CD4-positive, alpha-beta T cell (primary cell): Measurements from ENCODE around the gene ZGPAT. TPM values are rescaled to one million over a fixed set of nuclear protein-coding genes. Genes with fewer than 3 reads are reported as not detected.

Experiments
- ATAC-seq: fragments of 200-7000 bp; cut with Tn5 transposase; one replicate; pipeline ENCODE4 v1.10.0; 2022; ENCODE audit warnings: mild to moderate bottlenecking; ENCODE audit not compliant: poor library complexity
- CTCF ChIA-PET: fragments of 350-600 bp; sonication (Branson Sonifier 250); formaldehyde crosslinking; loops from one replicate; lab custom pipeline; 2021; ENCODE audit warnings: antibody characterized with exemption, inconsistent platforms; lab: Charles Lee
- POLR2A ChIA-PET: fragments of 350-600 bp; sonication (Branson Sonifier 250); formaldehyde crosslinking; loops from one replicate; lab custom pipeline; 2021; ENCODE audit warnings: antibody characterized with exemption, inconsistent platforms; lab: Charles Lee
- DNase-seq, 14 experiments: peaks; one replicate each; pipeline ENCODE4 v3.0.0-alpha.2; 2013 to 2020; ENCODE audit warnings: mixed read lengths in 2 of 14
- H3K27ac ChIP-seq, 2 donors: one replicate each; pipeline versions ENCODE4 v1.5.1 to v1.7.0; 2013; ENCODE audit warnings: low read length in 2 of 2, low read depth in 1 of 2, mild to moderate bottlenecking in 1 of 2
- H3K27me3 ChIP-seq, 2 experiments: 1 replicate in 1 of 2; 2 replicates in 1 of 2; pipeline versions ENCODE4 v1.6.1 to v1.7.0; 2013; ENCODE audit warnings: low read length in 2 of 2, control low read depth in 1 of 2, mild to moderate bottlenecking in 1 of 2, moderate library complexity in 1 of 2; ENCODE audit not compliant: insufficient read depth in 2 of 2, control insufficient read depth in 1 of 2
- H3K36me3 ChIP-seq: one replicate; pipeline ENCODE4 v1.6.1; 2013; ENCODE audit warnings: low read length, control low read depth; ENCODE audit not compliant: insufficient read depth
- H3K4me1 ChIP-seq: one replicate; pipeline ENCODE4 v1.6.1; 2013; ENCODE audit warnings: low read length, control low read depth; ENCODE audit not compliant: insufficient read depth
- H3K4me3 ChIP-seq: one replicate; pipeline ENCODE4 v1.5.1; 2013; ENCODE audit warnings: mild to moderate bottlenecking, low read length, moderate library complexity
- H3K9me3 ChIP-seq, 2 experiments: 1 replicate in 1 of 2; 2 replicates in 1 of 2; pipeline versions ENCODE4 v1.6.1 to v1.7.0; 2013; ENCODE audit warnings: low read length in 2 of 2, mild to moderate bottlenecking in 2 of 2, control low read depth in 1 of 2, moderate library complexity in 1 of 2; ENCODE audit not compliant: control insufficient read depth in 1 of 2, insufficient read depth in 1 of 2
- H3K27ac Mint-ChIP-seq: one replicate; pipeline ENCODE4 v1.8.0; 2020; ENCODE audit warnings: mixed read lengths
- H3K27me3 Mint-ChIP-seq: one replicate; pipeline ENCODE4 v1.8.0; 2021; ENCODE audit warnings: mixed read lengths
- H3K36me3 Mint-ChIP-seq: one replicate; pipeline ENCODE4 v1.8.0; 2021; ENCODE audit warnings: low read depth, mixed read lengths
- H3K4me1 Mint-ChIP-seq: one replicate; pipeline ENCODE4 v1.8.0; 2021; ENCODE audit warnings: low read depth, mixed read lengths
- H3K4me3 Mint-ChIP-seq: one replicate; pipeline ENCODE4 v1.8.0; 2020; ENCODE audit warnings: mild to moderate bottlenecking, mixed read lengths
- H3K9me3 Mint-ChIP-seq: one replicate; pipeline ENCODE4 v1.8.0; 2020; ENCODE audit warnings: mixed read lengths
- CTCF ChIP-seq: fragments of 200-600 bp; IDR thresholded peaks from one replicate; pipeline ENCODE4 v1.8.0; 2022; ENCODE audit warnings: antibody characterized with exemption, mild to moderate bottlenecking
- intact Hi-C, 2 experiments: fragments of 100-400 bp; cut with DNase I in 1 of 2; cut with micrococcal nuclease in 1 of 2; formaldehyde crosslinking; loops; one replicate each; pipeline versions ENCODE4 v1.15.1 to v1.9.0; 2023 to 2025; cut with DNase I, micrococcal nuclease
- total RNA-seq, 174 experiments: library from RNA in 2 of 174; stranded (reverse) in 2 of 174; gene quantifications; one replicate each; pipeline ENCODE4 v1.2.3 and lab custom pipeline; 2021 to 2026

Gene ZGPAT
- total RNA-seq, 2 experiments from 2014 or later, result 28.2 to 33.4 TPM

GRCh38 chr20:63685269-63686026, 22.4 kb upstream of the ZGPAT start:
- Histone ChIP-seq H3K27me3 (no peaks in the 10 kb centered on the region), H3K27ac (no peak overlapping the region), H3K4me1 (peaks cover 24% of the 10 kb centered on the region), H3K9me3 (peaks cover 0 to 4% of the 10 kb centered on the region in 2 experiments), H3K4me3 (no peak overlapping the region), H3K36me3 (no peaks in the 10 kb centered on the region)
- no peaks in the 10 kb centered on the region for H3K9me3 Mint-ChIP-seq
- no peak for TF ChIP-seq CTCF
- no peak overlapping the region for H3K27ac Mint-ChIP-seq
- CTCF ChIA-PET, result no interaction called here
- DNase-seq (no peak), ATAC-seq (no peak)
- intact Hi-C loops, result no loop called here
- no peak overlapping the region for H3K4me3 Mint-ChIP-seq
- H3K4me1 Mint-ChIP-seq, result no peaks in the 10 kb centered on the region
- no peaks in the 10 kb centered on the region for H3K27me3 Mint-ChIP-seq
- POLR2A ChIA-PET, result no interaction called here
- no peaks in the 10 kb centered on the region for H3K36me3 Mint-ChIP-seq

- Mint-ChIP-seq H3K36me3 (no peaks in the 10 kb centered on the region), H3K27me3 (no peaks in the 10 kb centered on the region), H3K9me3 (no peaks in the 10 kb centered on the region), H3K4me3 (no peak overlapping the region), H3K4me1 (no peaks in the 10 kb centered on the region), H3K27ac (no peak overlapping the region)
- CTCF ChIA-PET, result no interaction called here
- H3K9me3 ChIP-seq, result peaks cover 0 to 4% of the 10 kb centered on the region in 2 experiments
- no peak for TF ChIP-seq CTCF
- POLR2A ChIA-PET, result interaction anchor here (1.6 kb wide), 2 partner anchors 11 to 53 kb away, joined by 5 read pairs; partner anchors contain the start of genes SLC2A4RG and TNFRSF6B
- no peak overlapping the region for H3K27ac ChIP-seq
- intact Hi-C loops, result no loop called here
- H3K36me3 ChIP-seq, result no peaks in the 10 kb centered on the region
- H3K27me3 ChIP-seq, result no peaks in the 10 kb centered on the region
- H3K4me3 ChIP-seq, result no peak overlapping the region
- ATAC-seq, result no peak
- H3K4me1 ChIP-seq, result peaks cover 24% of the 10 kb centered on the region
- DNase-seq, result no peak
Measured at GRCh38 chr20:63686094-63686491, 21.7 kb upstream of the ZGPAT start.

GRCh38 chr20:63686492-63687321, 21.1 kb upstream of the ZGPAT start:
- Histone ChIP-seq H3K27ac (no peak overlapping the region), H3K36me3 (no peaks in the 10 kb centered on the region), H3K27me3 (no peaks in the 10 kb centered on the region), H3K9me3 (peaks cover 0 to 4% of the 10 kb centered on the region in 2 experiments), H3K4me1 (peaks cover 24% of the 10 kb centered on the region), H3K4me3 (no peak overlapping the region)
- Mint-ChIP-seq H3K27ac (no peak overlapping the region), H3K4me1 (no peaks in the 10 kb centered on the region), H3K9me3 (no peaks in the 10 kb centered on the region), H3K27me3 (no peaks in the 10 kb centered on the region), H3K4me3 (no peak overlapping the region), H3K36me3 (no peaks in the 10 kb centered on the region)
- TF ChIP-seq CTCF, result no peak
- ChIA-PET CTCF (no interaction called here), POLR2A (interaction anchor here (0.6 to 1.6 kb wide), 4 partner anchors 10 to 285 kb away, joined by 3 to 5 read pairs (median 4); partner anchors contain the start of genes SLC2A4RG and TNFRSF6B)
- peak; percentile 68 for ATAC-seq
- intact Hi-C loops, result no loop called here
- DNase-seq, result peak in 4 of 14 experiments; percentile 31 to 77 (median 58)
